Measurements from ENCODE around the gene FGF22.

Gene FGF22

GRCh38 chr19:644789-645188 lies 5.1 kb downstream of the FGF22 start:
- no peak for DNase-seq

- DNase-seq: no peak
Observed at GRCh38 chr19:645912-646778, 6.5 kb downstream of the FGF22 start.

GRCh38 chr19:646779-647565 lies 7.3 kb downstream of the FGF22 start:
- DNase-seq: no peak

- no peak for DNase-seq
Observed at GRCh38 chr19:647566-648284, 8.0 kb downstream of the FGF22 start.

- no peak for DNase-seq
Observed at GRCh38 chr19:648305-648704, 8.6 kb downstream of the FGF22 start.

- no peak for DNase-seq
Observed at GRCh38 chr19:648904-649801, 9.5 kb downstream of the FGF22 start.

GRCh38 chr19:650121-650520 lies 10.4 kb downstream of the FGF22 start:
- no peak for DNase-seq

GRCh38 chr19:651114-651818 lies 11.6 kb downstream of the FGF22 start:
- DNase-seq: no peak

- DNase-seq: no peak
Observed at GRCh38 chr19:651991-652390, 12.3 kb downstream of the FGF22 start.

GRCh38 chr19:652467-653389 lies 13.0 kb downstream of the FGF22 start:
- no peak for DNase-seq

- no peak for DNase-seq
Observed at GRCh38 chr19:653425-653824, 13.7 kb downstream of the FGF22 start.

GRCh38 chr19:655691-656090 lies 16.0 kb downstream of the FGF22 start:
- no peak for DNase-seq

GRCh38 chr19:656751-657559 lies 17.3 kb downstream of the FGF22 start:
- DNase-seq: no peak

- no peak for DNase-seq
Observed at GRCh38 chr19:657611-658010, 17.9 kb downstream of the FGF22 start.

GRCh38 chr19:658059-658839 lies 18.6 kb downstream of the FGF22 start:
- no peak for DNase-seq

- DNase-seq: no peak
Observed at GRCh38 chr19:658916-659839, 19.5 kb downstream of the FGF22 start.

- no peak for DNase-seq
Observed at GRCh38 chr19:660793-661426, 21.2 kb downstream of the FGF22 start.

Data from NCI-H1105 (cell line).